Embryonic facial prominence (tissue), 1 donor: ENCODE results near the gene STUM.

Source experiments
- DNase-seq: peaks from one replicate; pipeline ENCODE4 v3.0.0-alpha.2; 2016; ENCODE audit errors: extremely low spot score

The STUM gene

GRCh38 chr1:226560243-226560642 is 11.7 kb downstream of the STUM start:
- no peak for DNase-seq

- DNase-seq = no peak
Observed at GRCh38 chr1:226562989-226563388, 14.4 kb downstream of the STUM start.

DNA sequence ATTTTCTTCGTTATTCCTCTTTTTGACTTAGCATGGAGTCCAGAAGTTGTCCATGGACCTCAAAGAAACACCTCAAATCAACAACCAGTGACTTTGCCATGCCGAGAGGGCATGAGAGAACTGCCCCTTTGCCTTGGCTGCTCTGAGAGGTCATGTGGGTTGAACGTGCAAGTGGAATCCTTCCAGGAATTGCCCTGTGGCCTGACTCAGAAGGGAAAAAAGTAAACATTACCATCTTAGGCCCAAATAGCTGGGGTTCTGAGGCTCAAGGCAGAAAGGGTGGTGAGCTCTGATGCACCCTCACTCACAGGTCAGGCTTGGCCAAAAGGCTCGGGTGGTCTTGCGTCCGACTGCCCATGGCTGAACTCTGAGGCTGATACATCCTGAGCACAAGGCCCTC is 15.1 kb downstream of the STUM start:
- no peak for DNase-seq

- no peak for DNase-seq
Observed at GRCh38 chr1:226565476-226565875, 16.9 kb downstream of the STUM start.

DNA sequence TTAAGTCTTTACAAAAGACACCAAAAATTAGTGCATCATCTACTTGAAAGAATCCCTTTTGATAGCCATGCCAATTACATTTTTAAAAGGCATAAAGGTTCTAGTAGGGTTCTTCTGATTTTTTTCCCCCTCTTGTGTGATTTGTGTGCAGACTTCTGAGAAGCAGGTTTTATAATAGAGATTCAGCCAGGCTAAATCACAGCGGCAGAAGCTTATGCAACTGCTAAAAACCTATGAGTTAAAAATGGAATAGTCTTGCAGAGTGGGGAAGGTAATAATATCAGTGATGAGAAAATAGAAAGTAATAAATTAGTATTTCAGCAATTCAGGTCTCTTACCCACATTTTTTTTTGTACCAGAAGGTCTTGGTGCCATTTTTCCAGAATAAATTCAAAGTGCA is 17.7 kb downstream of the STUM start:
- no peak for DNase-seq

GRCh38 chr1:226566760-226567159 is 18.2 kb downstream of the STUM start:
- no peak for DNase-seq

- DNase-seq = no peak
Observed at GRCh38 chr1:226568077-226568831, 19.7 kb downstream of the STUM start.

DNA sequence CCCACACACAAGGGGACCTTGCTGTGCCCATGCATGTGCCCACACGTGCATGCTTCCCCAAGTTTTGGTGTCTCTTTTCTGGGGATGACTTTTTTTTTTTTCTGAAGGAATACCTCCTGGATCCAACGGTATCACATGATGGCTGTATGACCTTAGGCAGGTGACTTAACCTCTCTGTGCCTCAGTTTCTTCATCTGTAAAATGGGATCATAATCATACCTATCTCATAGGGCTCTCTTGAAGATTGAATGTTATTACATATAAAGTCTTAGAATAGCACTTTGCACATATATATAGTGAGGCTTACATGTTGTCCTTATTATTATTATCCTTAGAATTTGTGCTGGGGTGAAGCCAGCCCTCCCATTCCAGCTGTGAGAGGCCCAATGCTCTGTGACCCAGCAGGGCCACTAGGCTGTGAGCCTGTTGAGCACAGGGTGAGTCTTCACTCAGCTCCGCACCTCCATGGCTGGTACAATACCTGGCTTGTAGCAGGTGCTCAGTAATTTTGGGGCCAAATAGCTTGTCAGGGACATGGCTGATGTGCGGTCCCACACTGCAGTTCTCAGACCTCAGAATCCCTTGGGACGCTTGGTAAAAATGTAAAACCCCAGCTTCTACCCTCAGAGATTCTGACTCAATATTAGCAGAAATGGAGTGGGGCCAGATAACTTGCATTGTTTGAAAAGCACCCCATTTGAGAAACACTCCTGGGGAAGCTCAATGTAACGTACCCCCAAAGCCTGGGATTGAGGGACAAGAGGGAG is 20.6 kb downstream of the STUM start:
- no peak for DNase-seq

DNA sequence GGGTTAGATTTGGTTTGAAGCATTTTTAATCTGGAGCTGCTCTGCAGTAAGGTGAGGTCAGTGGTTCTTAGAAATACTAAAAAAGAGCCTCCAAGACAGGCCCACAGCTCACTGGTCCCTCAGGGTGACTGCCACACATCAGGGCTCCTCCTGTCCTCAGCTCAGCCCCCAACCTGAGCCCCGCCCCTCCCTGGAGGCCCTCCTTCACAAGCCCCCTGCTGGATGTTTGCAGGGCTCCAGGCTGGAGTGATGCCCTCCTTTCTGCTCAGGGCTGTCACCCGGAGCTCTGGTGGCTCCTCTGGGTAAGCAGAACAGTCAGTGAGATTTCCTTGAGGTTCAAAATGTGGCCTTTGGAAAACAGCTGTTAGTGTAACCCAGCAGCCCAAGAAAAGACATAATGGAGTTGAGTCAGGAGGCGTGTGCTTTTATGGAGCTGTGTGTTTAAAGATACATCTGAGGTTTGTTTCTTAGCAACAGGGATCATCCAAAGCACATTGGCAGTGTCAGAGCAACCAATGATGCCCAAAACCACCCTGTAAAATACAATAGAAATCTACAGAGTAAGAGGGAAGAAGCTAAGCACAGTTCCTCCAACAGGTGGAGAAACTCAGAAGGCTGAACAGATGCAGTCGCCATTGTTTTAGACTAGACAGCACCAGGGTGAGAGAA is 21.4 kb downstream of the STUM start:
- DNase-seq = no peak

DNA sequence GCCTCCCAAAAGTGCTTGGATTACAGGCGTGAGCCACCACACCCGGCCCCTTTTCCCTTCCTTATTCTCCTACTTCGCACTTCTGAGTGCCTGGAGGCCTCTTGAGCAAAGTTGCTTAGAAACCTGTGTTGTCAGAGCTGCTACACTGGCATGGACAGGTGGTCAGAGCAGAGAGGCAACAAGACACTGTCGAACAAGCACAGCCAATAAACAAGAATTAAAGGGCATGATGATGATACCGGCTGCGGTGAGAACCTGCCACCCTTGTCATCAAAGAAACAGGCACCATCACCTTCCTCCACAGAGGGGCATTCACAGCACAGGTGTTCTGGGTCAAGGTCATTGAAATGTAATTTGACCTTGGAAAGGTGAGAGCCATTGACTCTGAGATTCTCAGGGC is 23.3 kb downstream of the STUM start:
- DNase-seq = no peak

DNA sequence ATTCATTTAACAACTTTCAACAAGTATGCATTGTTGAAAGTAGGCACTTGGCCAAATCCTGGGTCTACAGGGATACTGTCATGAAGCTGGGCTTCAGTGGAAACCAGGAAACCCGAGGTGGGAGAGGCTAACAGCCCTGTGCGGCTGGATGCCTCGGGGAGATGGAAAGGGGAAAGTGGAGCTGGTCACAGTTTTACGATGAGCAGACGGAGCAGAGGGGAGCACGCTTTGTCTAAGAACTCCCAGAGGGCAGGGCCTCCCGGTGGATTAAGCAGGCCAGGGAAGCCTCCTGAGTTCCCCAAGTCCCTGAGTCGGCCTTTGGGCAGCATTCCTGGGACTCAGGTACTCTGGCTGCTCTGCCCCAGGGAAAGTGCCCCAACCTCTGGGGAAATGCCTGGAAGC is 23.8 kb downstream of the STUM start:
- no peak for DNase-seq

DNA sequence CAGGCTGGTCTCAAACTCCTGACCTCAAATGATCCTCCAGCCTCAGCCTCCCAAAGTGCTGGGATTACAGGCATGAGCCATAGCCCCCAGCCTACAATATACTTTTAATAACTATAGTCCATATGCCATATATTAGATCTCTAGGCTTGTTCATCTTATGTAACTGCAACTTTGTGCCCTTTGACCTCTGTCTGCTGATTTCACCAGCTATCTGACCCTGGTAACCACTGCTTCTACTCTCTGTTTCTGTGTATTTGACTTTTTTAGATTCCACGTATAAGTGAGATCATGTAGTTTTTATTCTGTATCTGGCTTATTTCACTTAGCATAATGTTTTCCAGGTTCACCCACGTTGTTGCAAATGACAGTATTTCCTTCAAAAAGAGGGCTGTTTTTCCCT is 25.5 kb downstream of the STUM start:
- no peak for DNase-seq

- DNase-seq = no peak
Observed at GRCh38 chr1:226574591-226575435, 26.2 kb downstream of the STUM start.

DNA sequence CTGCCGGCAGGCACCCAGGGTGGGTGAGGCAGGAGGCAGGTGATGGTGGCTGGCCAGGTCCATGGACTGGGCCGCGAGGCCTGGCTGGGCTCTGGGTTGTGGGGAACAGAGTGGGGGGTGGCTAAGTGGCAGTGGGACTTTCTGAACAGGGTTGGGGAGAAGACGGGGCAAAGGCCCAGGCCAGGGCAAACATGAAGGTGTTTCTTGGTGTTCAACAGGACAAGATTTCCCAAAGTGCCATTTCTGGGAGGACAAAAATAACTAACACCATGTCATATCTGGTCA is 26.8 kb downstream of the STUM start:
- DNase-seq = no peak

DNA sequence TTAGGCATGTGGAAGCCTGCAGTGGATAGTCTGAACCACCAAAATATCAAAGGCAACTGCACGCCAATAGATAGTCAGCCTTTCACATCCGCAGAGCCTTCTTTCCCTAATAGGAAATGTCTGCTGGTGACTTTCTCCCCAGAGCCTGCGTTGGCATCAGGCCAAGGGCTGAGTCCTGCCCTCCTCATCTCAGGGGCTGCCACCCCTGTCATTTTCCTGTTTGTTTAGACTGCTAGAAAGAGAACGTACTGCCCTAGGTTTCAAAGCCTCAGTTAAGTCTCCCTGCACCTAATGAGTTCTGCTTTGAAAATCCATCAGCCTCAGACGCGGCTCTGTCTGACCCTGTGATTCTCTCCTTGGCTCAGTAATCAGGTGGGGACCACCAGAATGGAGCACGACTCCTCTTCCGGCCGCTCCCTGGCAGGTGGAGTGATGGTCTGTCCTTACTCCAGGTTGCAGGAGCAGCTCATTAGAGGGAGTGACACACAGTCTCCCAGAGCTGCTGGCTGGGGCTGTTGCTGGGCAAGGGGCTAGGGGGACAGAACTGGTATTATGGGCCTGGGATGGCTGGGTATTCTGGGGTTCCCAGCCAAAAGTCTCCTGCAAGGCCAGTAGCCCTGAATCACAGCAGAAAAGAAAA is 27.3 kb downstream of the STUM start:
- no peak for DNase-seq

GRCh38 chr1:226576601-226577000 is 28.0 kb downstream of the STUM start:
- no peak for DNase-seq

DNA sequence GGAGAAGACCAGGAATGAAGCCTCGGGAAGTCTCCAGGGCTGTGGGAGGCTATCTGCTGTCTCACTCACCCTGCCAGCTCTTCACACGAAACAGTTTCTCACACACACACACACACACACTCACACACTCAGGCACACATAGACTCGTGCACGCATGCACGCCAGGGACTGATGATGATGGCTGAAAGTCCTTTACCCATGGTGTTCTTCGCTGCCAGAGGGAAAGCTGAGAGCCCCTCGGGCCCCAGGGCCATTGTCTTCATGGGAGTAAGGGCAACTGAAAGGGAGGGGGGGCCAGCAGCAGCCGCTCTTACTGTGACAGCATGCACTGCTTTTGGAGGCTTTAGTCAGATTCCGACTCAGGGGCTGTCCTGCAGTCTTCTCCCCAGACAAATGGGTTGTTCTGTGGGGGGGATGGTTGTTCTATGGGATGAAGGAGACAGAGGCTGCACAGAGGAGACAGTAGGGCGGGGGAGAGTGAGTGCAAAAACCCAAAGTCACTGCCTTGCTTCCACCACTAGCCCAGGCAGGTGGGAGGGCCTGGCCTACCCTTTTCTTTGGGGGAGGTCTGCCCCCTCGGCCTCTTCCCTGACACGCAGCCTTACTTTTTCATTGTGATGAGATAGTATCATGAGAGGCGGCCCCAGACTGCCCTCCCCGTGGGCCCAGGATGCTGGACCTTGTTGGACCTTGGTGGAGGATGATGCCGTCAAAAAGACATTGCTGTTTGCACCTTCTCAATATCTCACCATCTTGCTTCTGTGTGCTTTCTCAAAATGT is 29.0 kb downstream of the STUM start:
- DNase-seq = no peak

DNA sequence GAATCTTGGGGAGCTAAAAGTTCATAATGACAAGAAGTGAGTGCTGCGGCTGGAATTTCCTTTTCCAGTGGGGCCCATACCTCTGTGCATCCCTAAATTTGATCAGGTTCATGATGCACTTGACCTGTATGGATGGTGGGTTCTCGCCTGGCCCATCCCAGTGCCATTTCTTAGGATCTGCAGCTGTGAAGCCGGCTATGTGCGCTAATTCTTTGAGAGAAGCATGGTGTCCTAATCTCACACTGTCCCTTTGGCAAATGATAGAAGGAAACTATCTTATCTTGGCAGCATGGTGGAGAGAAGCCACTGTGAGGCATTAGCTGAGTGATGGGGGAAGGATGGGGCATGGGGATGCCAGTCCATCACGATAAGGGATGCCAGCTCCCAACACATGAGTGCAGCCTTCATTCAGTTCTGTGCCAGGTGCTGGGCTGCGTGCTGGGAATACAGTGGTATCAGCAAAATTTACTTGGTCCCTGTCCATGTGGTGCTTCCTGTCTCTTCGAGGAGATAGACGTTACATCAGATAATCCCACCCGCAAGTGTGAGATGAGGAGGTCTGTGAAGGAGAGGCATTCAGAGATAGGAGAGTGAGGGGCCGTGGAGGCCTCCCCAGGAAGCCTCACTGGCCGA is 30.5 kb downstream of the STUM start:
- DNase-seq = no peak

DNA sequence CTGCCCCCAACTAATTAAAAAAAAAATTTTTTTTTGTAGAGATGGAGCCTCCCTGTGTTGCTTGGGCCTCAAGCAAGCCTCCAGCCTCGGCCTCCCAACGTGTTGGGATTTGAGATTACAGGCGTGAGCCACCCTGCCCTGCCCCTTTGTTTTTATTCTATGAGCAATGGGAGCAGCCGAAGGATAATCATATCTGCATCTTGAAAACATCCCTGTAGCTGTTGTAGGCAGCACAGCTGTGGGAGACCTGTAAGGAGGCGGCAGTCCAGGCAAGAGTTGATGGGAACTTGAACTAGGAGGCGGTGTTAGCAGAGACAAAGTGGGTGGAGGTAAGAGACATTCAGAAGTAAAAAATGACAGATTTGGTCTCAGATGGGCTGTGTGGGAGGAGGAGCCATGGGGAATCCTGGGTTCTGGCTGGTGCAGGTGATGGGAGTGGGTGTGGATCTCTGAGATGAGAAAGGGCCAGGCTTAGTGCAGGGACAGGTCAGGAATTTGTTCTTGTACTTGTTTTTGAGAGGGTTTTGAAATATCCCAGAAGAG is 31.3 kb downstream of the STUM start:
- no peak for DNase-seq

DNA sequence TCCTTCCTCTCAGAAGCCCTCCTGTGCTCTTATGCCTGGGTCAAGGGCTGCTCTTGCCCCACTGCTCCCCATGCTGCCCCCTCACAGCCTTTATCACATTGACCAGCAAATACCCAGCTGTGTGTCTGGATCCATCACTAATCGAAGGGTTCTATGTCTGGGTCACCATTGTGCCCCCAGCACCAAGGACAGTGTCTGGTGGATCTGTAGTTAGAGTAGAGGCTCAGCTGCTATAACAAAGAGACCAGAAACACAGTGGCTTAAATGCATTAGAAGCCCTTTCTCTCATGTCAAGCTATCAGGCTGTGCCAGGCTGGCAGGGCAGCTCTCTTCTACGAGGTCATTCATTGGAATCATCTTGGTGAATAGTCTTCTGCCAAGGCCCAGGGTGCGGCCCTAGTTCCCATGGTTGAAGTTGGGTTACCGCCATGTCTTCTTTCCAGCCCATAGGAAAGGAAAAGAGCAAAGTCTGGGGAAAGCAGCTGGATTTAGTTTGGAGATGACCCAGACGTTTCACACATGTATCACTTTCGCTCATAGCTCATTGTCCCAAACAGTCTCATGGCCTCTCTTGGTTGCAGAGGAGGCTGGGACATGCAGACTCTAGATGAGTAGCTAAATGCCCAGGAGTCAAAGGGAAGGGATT is 32.2 kb downstream of the STUM start:
- DNase-seq = no peak
